MCF 10A (cell line): ENCODE data around the gene DLG2. TPM values are rescaled to one million over a fixed set of nuclear protein-coding genes. Genes with fewer than 3 reads are reported as not detected.

Experiments used
- BruUV-seq: library from RNA; stranded (reverse); fragments of 400-500 nt; replicated peaks from 2 replicates; lab custom pipeline; 2021; lab: Mats Ljungman, UMichigan
- CTCF ChIA-PET: fragments of 300-600 bp; sonication (Branson Sonifier 250); formaldehyde crosslinking; extraction: SDS; loops from one replicate; lab custom pipeline; 2021; ENCODE audit warnings: antibody characterized with exemption, inconsistent platforms; lab: Yijun Ruan, JAX
- POLR2A ChIA-PET: fragments of 300-600, 350-650 bp; sonication (Branson Sonifier 250); formaldehyde crosslinking; extraction: SDS; loops from one replicate; lab custom pipeline; 2020; ENCODE audit warnings: antibody characterized with exemption, inconsistent platforms; lab: Yijun Ruan, JAX
- DNase-seq: peaks from one replicate; pipeline ENCODE4 v3.0.0-alpha.2; 2018; ENCODE audit not compliant: unreplicated experiment
- H3K27ac Mint-ChIP-seq: one replicate; pipeline ENCODE4 v1.8.0; 2022; ENCODE audit warnings: mild to moderate bottlenecking, low read depth, mixed read lengths; ENCODE audit not compliant: unreplicated experiment
- H3K27me3 Mint-ChIP-seq: one replicate; pipeline ENCODE4 v1.8.0; 2022; ENCODE audit warnings: mixed read lengths; ENCODE audit not compliant: insufficient read depth, unreplicated experiment
- H3K36me3 Mint-ChIP-seq: one replicate; pipeline ENCODE4 v1.8.0; 2022; ENCODE audit warnings: mild to moderate bottlenecking, moderate library complexity, mixed read lengths; ENCODE audit not compliant: insufficient read depth, unreplicated experiment
- H3K4me1 Mint-ChIP-seq: one replicate; pipeline ENCODE4 v1.8.0; 2022; ENCODE audit warnings: mixed read lengths; ENCODE audit not compliant: insufficient read depth, unreplicated experiment
- H3K4me3 Mint-ChIP-seq: one replicate; pipeline ENCODE4 v1.8.0; 2022; ENCODE audit warnings: mild to moderate bottlenecking, moderate library complexity, mixed read lengths; ENCODE audit not compliant: unreplicated experiment
- H3K9me3 Mint-ChIP-seq: one replicate; pipeline ENCODE4 v1.8.0; 2022; ENCODE audit warnings: mixed read lengths; ENCODE audit not compliant: unreplicated experiment
- intact Hi-C: fragments of 100-400 bp; cut with micrococcal nuclease; formaldehyde crosslinking; loops from 2 replicates; pipeline ENCODE4 v1.14.1; 2022
- total RNA-seq: library from RNA; stranded (reverse); gene quantifications from 2 replicates; pipeline ENCODE4 v1.2.3, GENCODE V29; 2022
- TF ChIP-seq, protein P1 (sequence below): fragments of 200-600 bp; IDR thresholded peaks from one replicate; pipeline ENCODE4 v1.8.0; 2022; ENCODE audit warnings: antibody characterized with exemption, mild to moderate bottlenecking; ENCODE audit not compliant: unreplicated experiment

The DLG2 gene
- total RNA-seq, 1 experiment from 2014 or later: 0.26 TPM

DNA sequence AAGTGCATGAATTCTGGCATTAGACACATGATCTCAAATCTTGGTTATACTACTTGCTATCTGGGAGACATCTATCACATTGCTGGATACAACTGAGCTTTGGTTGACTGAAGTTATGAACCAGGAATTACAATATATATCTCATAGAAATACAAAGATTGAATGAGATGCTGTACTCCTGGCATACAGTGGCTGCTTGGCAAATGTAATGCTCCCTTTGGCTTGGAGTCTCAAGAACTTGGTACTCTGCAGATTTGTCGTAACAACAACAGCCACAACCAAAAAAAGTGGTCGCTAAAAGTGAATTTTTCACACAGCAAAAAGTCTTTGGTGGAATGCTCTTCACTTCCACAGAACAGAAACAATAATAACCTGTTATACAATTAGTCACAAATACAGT is 1082.6 kb downstream of the DLG2 start:
- Mint-ChIP-seq H3K4me1 (no peaks in the 10 kb centered on the region), H3K36me3 (no peaks in the 10 kb centered on the region), H3K27me3 (no peaks in the 10 kb centered on the region), H3K9me3 (peaks cover 6% of the 10 kb centered on the region), H3K4me3 (no peak overlapping the region), H3K27ac (no peak overlapping the region)
- no peak for DNase-seq
- POLR2A ChIA-PET: no interaction called here
- TF ChIP-seq, protein P1, sequence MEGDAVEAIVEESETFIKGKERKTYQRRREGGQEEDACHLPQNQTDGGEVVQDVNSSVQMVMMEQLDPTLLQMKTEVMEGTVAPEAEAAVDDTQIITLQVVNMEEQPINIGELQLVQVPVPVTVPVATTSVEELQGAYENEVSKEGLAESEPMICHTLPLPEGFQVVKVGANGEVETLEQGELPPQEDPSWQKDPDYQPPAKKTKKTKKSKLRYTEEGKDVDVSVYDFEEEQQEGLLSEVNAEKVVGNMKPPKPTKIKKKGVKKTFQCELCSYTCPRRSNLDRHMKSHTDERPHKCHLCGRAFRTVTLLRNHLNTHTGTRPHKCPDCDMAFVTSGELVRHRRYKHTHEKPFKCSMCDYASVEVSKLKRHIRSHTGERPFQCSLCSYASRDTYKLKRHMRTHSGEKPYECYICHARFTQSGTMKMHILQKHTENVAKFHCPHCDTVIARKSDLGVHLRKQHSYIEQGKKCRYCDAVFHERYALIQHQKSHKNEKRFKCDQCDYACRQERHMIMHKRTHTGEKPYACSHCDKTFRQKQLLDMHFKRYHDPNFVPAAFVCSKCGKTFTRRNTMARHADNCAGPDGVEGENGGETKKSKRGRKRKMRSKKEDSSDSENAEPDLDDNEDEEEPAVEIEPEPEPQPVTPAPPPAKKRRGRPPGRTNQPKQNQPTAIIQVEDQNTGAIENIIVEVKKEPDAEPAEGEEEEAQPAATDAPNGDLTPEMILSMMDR: no peak
- no TSS peak for BruUV-seq
- CTCF ChIA-PET: interaction anchor here (0.6 to 1.2 kb wide), 4 partner anchors 12 to 708 kb away, joined by 3 to 4 read pairs (median 4); no protein-coding TSS in a partner anchor
- intact Hi-C loops: no loop called here

DNA sequence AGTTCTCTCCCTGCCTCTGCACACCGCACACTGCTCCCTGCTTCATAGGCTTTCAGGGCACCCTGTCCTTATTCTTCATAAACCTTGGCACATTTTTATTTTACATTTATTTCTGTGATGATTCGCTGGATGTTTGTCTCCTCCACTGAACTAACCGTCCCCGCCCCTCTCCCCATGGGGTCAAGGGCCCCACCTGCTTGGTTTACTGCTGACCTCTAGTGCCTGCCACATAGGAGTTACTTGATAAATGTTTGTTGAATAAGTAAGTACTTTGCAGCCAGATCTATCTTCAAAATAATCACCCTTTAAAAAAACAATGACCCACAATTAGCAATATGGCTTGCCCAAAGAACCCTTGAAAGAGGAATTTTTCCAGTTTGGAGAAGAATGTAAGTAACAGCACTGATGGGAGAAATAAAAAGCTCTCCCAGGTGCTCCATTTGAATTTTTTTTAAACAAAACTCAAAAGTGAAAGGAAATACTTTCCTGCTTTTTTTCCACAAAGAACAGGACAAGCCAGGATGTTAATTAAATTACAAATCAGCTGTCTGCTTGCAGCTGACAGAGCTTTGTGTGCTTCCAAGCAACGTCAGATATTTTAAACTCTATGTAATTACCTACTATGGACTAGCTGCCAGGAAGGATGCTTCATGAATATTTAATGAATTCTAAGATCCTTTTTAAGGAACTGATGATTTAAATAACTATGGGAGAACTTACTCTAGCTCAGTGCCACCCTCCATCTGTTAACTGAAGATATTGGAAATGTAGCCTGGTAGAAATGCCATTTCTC is 1083.6 kb downstream of the DLG2 start:
- Mint-ChIP-seq H3K36me3 (no peaks in the 10 kb centered on the region), H3K9me3 (peaks cover 6% of the 10 kb centered on the region), H3K27ac (no peak overlapping the region), H3K4me3 (no peak overlapping the region), H3K27me3 (no peaks in the 10 kb centered on the region), H3K4me1 (no peaks in the 10 kb centered on the region)
- no TSS peak for BruUV-seq
- ChIA-PET CTCF (interaction anchor here (0.7 to 1.2 kb wide), 2 partner anchors 707 to 722 kb away, joined by 3 to 4 read pairs; no protein-coding TSS in a partner anchor), POLR2A (no interaction called here)
- intact Hi-C loops: no loop called here
- TF ChIP-seq, protein P1: no peak
- DNase-seq: no peak

DNA sequence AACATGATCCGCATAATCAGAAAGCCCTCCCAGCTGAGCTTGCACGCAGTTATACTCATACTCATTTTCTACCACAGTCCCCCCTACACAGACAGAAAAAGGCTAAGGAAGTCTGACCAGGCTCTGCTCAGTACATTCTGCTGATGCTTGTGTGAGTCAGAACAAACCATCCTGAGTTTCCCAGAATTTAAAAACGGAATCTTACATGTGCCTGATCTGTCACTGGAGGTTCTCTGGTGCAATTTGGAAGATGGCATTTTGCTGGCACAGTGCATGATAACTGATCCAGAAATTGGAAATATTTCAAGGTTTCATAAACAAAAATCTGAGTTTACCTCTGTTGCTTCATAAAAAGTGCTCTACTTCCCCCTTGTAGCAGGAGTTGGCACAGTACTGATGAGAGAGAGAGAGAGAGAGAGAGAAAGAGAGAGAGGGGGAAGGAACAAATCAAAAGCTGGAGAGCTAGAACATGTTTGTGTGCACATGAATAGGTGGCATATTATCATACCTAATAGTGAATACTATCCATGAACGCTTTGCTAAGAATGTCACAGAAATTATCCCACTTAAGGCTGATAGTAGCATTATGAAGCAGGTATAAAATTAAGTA is 1085.3 kb downstream of the DLG2 start:
- no peak for DNase-seq
- TF ChIP-seq, protein P1: no peak
- Mint-ChIP-seq H3K4me1 (no peaks in the 10 kb centered on the region), H3K36me3 (no peaks in the 10 kb centered on the region), H3K27me3 (no peaks in the 10 kb centered on the region), H3K9me3 (peaks cover 6% of the 10 kb centered on the region), H3K4me3 (no peak overlapping the region), H3K27ac (no peak overlapping the region)
- POLR2A ChIA-PET: no interaction called here
- intact Hi-C loops: no loop called here
- CTCF ChIA-PET: interaction anchor here (0.9 kb wide), 1 partner anchor 23 kb away, joined by 3 read pairs; no protein-coding TSS in a partner anchor
- no TSS peak for BruUV-seq

DNA sequence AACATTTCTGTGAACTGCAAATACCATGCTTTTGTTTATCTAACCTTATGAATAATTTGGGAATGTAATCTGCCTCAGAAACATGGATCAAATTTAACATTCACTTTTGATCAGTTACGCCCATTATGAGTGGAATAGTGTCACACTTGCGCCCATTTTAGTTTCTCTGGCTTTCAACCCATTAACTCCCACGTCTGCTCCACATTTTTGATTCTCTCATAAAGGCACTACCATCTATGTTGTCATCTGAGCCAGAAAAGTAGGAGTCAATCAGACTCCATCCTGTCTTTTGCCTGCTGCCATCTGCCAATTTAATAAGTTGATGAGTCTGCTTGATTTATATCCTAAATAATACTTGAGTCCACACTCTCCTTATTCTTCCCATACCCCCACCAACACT is 1090.7 kb downstream of the DLG2 start:
- H3K9me3 Mint-ChIP-seq: no peaks in the 10 kb centered on the region

More for the DNA sequence above, 1090.7 kb downstream of the DLG2 start:
- BruUV-seq: no TSS peak
- H3K36me3 Mint-ChIP-seq: no peaks in the 10 kb centered on the region
- intact Hi-C loops: no loop called here
- H3K27ac Mint-ChIP-seq: no peak overlapping the region
- POLR2A ChIA-PET: no interaction called here
- H3K27me3 Mint-ChIP-seq: peaks cover 23% of the 10 kb centered on the region
- CTCF ChIA-PET: interaction anchor here (0.6 kb wide), 1 partner anchor 1811 kb away, joined by 4 read pairs; no protein-coding TSS in a partner anchor
- TF ChIP-seq, protein P1: no peak
- no peak for DNase-seq
- no peak overlapping the region for H3K4me3 Mint-ChIP-seq
- no peaks in the 10 kb centered on the region for H3K4me1 Mint-ChIP-seq
